Esophagus squamous epithelium (tissue), 5 donors: ENCODE results near the gene RTL5. TPM values are rescaled to one million over a fixed set of nuclear protein-coding genes. Genes with fewer than 3 reads are reported as not detected.
A peak's percentile ranks its signal among the peaks of the same experiment; 100 is the strongest.

ENCODE experiments used
- DNase-seq: peaks from one replicate; lab custom pipeline; 2025; lab: John Stamatoyannopoulos, UW
- H3K27ac ChIP-seq, 4 donors: fragments of 200-600 bp; sonication (generic); one replicate each; pipeline ENCODE4 v1.5.1; 2016 to 2019; ENCODE audit warnings: mild to moderate bottlenecking in 1 of 4
- H3K27me3 ChIP-seq, 4 donors: fragments of 200-600 bp; sonication (generic); 1 replicate in 3 of 4; 2 replicates in 1 of 4; pipeline versions ENCODE4 v1.5.1 to v1.6.0; 2017 to 2021; ENCODE audit warnings: antibody characterized with exemption in 1 of 4
- H3K36me3 ChIP-seq, 3 donors: fragments of 200-600 bp; sonication (generic); one replicate each; pipeline ENCODE4 v1.5.1; 2016 to 2019
- H3K4me1 ChIP-seq, 3 donors: fragments of 200-600 bp; sonication (generic); one replicate each; pipeline ENCODE4 v1.5.1; 2017 to 2019
- H3K4me3 ChIP-seq, 4 donors: fragments of 200-600 bp; sonication (generic); 1 replicate in 3 of 4; 2 replicates in 1 of 4; pipeline ENCODE4 v1.5.1; 2016 to 2019; ENCODE audit warnings: mild to moderate bottlenecking in 2 of 4, moderate library complexity in 1 of 4
- H3K9me3 ChIP-seq, 3 donors: fragments of 200-600 bp; sonication (generic); one replicate each; pipeline ENCODE4 v1.5.1; 2016 to 2019
- POLR2A ChIP-seq, 4 donors: fragments of 450-650 bp; IDR thresholded peaks; one replicate each; pipeline ENCODE4 v1.6.1; 2017; ENCODE audit warnings: antibody characterized with exemption in 4 of 4, mild to moderate bottlenecking in 4 of 4, moderate library complexity in 3 of 4
- WGBS, 2 donors: methylation state at CpG; one replicate each; pipeline ENCODE4 v1.1.5; 2018; 5-methylcytosine and 5-hydroxymethylcytosine counted together
- intact Hi-C: fragments of 100-400 bp; cut with DNase I; formaldehyde crosslinking; loops from one replicate; pipeline ENCODE4 v1.15.0; 2022
- total RNA-seq, 4 donors: library from RNA; depleted of rRNA; stranded (reverse); fragments of >200 nt; gene quantifications; one replicate each; pipeline ENCODE4 v1.1.0, GENCODE V29; 2016
- TF ChIP-seq, protein P1 (sequence below), 6 experiments: fragments of 450-650 bp in 4 of 6; fragments of 200-600 bp in 2 of 6; sonication (generic) in 2 of 6; IDR thresholded peaks; one replicate each; pipeline ENCODE4 v1.5.1; 2016 to 2019; ENCODE audit warnings: antibody characterized with exemption in 6 of 6, mild to moderate bottlenecking in 4 of 6, moderate library complexity in 4 of 6
- donor health status: DM: yes; HTN: yes; CAD: no.

RTL5 gene
- total RNA-seq, 4 donors from 2014 or later: 0.08 to 3.6 (median 0.49) TPM

DNA sequence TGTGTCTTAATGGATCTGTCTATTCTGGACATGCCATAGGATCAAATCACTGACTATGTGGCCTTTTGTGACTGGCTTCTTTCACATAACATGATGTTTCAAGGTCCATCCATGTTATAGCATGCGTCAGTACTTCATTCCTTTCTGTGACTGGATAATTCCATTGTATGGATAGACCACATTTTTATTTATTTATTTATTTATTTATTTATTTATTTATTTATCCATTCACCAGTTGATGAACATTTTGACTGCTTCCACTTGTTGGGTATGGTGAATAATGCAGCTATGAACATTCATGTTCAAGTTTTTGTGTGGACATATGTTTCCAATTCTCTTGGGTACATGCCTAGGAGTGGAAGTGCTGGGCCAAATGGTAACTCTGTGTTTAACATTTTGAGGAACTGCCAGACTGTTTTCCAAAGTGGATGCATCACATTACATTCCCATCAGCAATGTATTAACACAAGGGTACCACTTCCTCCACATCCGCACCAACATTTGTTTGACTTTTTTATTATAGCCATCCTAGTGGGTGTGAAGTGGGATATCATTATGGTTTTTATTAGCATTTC, 14.0 kb downstream of the RTL5 start:
- Histone ChIP-seq H3K4me1 (peaks cover 0 to 23% (median 7%) of the 10 kb centered on the region in 3 donors), H3K36me3 (no peaks in the 10 kb centered on the region), H3K9me3 (no peaks in the 10 kb centered on the region), H3K27ac (no peak overlapping the region), H3K27me3 (peaks cover 0 to 4% (median 0%) of the 10 kb centered on the region in 4 donors), H3K4me3 (no peak overlapping the region)
- no peak for TF ChIP-seq POLR2A (IDR thresholded peaks at IDR 0.05)
- TF ChIP-seq, protein P1, sequence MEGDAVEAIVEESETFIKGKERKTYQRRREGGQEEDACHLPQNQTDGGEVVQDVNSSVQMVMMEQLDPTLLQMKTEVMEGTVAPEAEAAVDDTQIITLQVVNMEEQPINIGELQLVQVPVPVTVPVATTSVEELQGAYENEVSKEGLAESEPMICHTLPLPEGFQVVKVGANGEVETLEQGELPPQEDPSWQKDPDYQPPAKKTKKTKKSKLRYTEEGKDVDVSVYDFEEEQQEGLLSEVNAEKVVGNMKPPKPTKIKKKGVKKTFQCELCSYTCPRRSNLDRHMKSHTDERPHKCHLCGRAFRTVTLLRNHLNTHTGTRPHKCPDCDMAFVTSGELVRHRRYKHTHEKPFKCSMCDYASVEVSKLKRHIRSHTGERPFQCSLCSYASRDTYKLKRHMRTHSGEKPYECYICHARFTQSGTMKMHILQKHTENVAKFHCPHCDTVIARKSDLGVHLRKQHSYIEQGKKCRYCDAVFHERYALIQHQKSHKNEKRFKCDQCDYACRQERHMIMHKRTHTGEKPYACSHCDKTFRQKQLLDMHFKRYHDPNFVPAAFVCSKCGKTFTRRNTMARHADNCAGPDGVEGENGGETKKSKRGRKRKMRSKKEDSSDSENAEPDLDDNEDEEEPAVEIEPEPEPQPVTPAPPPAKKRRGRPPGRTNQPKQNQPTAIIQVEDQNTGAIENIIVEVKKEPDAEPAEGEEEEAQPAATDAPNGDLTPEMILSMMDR (IDR thresholded peaks at IDR 0.05): no peak
- 86 to 93% methylated on average over 2 of the region's 2 CpGs for WGBS, 2 donors
- no peak for DNase-seq
- intact Hi-C loops: no loop called here

DNA sequence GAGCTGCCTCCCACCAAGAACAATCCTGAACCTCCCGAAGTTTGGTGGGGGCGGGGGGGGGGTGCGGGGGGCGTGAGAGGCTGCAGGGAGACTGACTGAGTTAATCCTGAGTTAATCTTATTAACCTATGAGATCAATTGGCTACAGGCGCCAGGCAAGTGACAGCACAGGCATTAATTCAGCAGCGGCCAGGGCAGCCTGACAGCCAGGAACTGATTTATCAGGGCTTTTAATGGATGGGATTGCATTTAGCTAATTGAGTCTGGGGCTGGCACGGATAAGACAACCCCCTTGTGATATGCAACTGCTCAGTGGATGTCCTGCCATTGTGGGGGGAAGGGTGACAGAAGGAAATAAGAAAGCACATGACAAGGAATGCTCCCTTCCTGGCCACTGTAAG, 16.3 kb downstream of the RTL5 start:
- no peak for DNase-seq
- TF ChIP-seq POLR2A (IDR thresholded peaks at IDR 0.05): no peak
- TF ChIP-seq, protein P1 (IDR thresholded peaks at IDR 0.05): no peak
- H3K27ac ChIP-seq: peak overlapping the region in 1 of 4 donors; percentile 54

DNA sequence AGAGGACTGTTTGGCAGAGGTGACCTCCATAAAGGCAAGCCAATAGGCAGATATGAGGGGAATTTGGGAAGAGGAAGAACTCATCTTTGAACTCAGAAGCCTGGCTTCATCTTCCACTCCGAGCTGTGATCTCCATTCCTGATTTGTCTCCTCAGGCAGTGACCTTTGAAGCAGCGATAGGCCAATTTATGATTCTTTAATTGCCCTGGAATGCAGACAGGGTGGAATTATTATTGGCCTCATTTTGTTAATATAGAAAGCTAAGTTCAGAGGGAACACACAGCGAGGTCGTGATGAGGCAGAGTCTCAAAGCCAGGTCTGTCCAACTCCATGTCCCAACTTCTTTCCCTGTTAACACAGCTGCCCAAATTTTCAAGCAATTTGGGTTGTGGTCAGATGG, 16.9 kb downstream of the RTL5 start:
- H3K4me3 ChIP-seq: no peak overlapping the region
- H3K27me3 ChIP-seq: no peaks in the 10 kb centered on the region
- intact Hi-C loops: no loop called here
- no peak for TF ChIP-seq POLR2A (IDR thresholded peaks at IDR 0.05)
- TF ChIP-seq, protein P1 (IDR thresholded peaks at IDR 0.05): no peak
- 69 to 83% methylated on average over 2 to 4 of the region's 4 CpGs for WGBS, 2 donors
- no peak for DNase-seq
- H3K27ac ChIP-seq: peak overlapping the region in 2 of 4 donors; percentile 44 to 54
- H3K4me1 ChIP-seq: no peaks in the 10 kb centered on the region
- H3K9me3 ChIP-seq: no peaks in the 10 kb centered on the region
- no peaks in the 10 kb centered on the region for H3K36me3 ChIP-seq

More for the DNA sequence above, 16.3 kb downstream of the RTL5 start:
- Histone ChIP-seq H3K36me3 (no peaks in the 10 kb centered on the region), H3K27me3 (no peaks in the 10 kb centered on the region), H3K9me3 (no peaks in the 10 kb centered on the region), H3K4me1 (no peaks in the 10 kb centered on the region), H3K4me3 (no peak overlapping the region)
- 60 to 70% methylated on average over 1 to 2 of the region's 7 CpGs for WGBS, 2 donors
- intact Hi-C loops: no loop called here

DNA sequence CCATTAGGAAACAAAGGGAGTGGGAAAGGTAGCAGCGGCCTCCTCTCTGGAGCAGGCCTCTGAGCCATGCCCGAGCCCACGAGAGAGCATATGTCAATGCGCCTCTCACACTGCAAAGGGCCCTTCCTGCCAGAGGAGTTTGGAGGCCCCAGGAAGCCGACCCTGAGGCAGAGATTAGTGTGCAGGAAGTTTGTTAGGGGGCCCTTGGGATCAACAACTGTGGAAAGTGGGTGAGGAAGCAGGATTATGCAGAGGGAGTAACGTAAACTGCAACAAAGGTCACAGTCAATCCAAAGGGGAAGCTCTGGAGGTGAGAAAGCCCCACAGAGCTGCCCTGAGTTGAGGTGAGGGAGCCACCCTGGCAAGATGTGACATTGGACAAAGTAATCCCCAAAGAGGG, 17.4 kb downstream of the RTL5 start:
- WGBS, 2 donors: 54 to 60% methylated on average over 5 to 6 of the region's 6 CpGs
- Histone ChIP-seq H3K27me3 (peaks cover 0 to under 1% (median 0%) of the 10 kb centered on the region in 4 donors), H3K36me3 (no peaks in the 10 kb centered on the region), H3K4me3 (no peak overlapping the region), H3K27ac (peak overlapping the region in 2 of 4 donors; percentile 44 to 54), H3K9me3 (no peaks in the 10 kb centered on the region), H3K4me1 (no peaks in the 10 kb centered on the region)
- TF ChIP-seq, protein P1 (IDR thresholded peaks at IDR 0.05): no peak
- TF ChIP-seq POLR2A (IDR thresholded peaks at IDR 0.05): no peak
- intact Hi-C loops: no loop called here
- DNase-seq: no peak

DNA sequence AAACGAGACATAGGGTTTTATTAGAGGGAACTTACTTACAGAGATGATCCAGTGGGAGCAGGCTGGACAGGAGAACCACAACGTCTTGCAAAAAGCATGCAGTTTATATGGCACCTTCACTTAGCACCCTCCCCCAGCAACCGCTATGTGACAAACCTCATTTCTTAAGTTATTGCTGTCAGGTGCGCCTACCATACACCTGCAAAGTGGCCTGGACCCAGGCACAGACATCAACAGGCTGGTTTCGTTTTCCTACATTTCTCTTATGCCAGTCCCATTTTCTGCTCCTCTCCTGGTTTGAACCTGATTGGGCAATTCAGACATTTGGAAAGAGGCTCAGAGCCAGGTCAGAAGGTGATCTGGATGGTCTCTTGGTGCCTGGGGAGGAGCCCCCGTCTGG, 18.3 kb downstream of the RTL5 start:
- intact Hi-C loops: no loop called here
- peak overlapping the region in 2 of 4 donors; percentile 5 to 44 for H3K27ac ChIP-seq
- H3K27me3 ChIP-seq: peaks cover 0 to 3% (median 0%) of the 10 kb centered on the region in 4 donors
- WGBS, 2 donors: 72 to 76% methylated on average over 2 to 6 of the region's 6 CpGs
- no peak overlapping the region for H3K4me3 ChIP-seq
- TF ChIP-seq, protein P1 (IDR thresholded peaks at IDR 0.05): no peak
- TF ChIP-seq POLR2A (IDR thresholded peaks at IDR 0.05): no peak
- no peaks in the 10 kb centered on the region for H3K9me3 ChIP-seq
- no peaks in the 10 kb centered on the region for H3K36me3 ChIP-seq
- H3K4me1 ChIP-seq: no peaks in the 10 kb centered on the region
- no peak for DNase-seq
